Measurements from ENCODE around the gene FTO.

FTO gene

DNA sequence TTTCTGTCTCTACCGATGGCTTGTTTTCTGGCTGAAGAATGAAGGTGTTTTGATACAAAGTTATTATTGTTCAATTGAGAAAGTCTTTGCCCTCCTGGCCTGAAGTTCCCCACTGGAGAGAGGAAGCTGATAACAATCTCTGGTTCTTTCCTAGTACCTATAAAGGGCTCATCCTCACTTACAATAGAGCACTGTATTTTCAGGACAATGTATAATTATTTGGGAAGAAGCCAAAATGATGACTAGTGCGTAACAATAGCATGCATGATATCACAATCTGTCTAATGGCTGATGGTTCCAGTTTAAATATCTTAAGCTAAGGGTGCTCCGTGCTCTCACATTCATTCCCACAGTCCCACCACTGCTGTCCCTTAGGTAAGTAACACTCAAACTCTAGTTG, 351.9 kb downstream of the FTO start:
- no peak for DNase-seq (ENCODE audit: low spot score)

DNA sequence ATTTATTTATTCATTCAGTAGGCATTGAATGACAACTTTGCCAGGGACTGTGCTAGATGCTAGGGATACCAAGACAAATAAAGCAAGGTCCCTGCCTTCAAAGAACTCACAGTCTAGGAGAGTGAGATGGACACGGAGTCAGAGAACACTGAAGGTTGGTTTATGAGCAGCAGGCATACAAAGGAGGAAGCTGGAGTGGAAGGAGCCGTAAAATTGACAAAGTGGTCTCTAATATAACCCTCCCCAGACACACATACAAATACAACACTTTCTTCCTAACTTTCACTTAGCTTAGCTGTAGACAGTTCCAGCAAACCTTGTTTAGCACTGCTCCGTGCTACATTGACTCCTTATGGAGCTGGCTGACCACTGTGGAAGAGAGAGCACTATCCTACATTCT, 353.0 kb downstream of the FTO start:
- DNase-seq (ENCODE audit: low spot score): no peak

DNA sequence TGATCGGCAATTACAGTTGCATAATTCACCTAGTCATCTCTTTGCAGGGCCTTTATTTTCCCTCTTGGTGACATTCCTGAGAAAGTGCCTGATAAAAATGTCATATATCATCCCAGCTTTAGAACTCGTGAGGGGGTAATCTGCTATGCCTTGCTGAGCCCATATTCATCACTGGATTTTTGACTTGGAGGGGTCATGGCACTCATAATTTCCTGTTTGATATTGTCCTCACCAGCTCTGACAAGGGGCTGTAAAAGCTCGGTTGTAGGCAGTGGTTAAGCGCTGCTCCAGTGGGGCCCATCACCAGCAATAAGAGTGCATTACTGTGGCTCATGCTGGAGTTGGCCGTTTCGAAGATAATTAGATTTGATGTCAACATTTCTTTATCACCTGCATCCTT, 355.4 kb downstream of the FTO start:
- no peak for DNase-seq (ENCODE audit: low spot score)

DNA sequence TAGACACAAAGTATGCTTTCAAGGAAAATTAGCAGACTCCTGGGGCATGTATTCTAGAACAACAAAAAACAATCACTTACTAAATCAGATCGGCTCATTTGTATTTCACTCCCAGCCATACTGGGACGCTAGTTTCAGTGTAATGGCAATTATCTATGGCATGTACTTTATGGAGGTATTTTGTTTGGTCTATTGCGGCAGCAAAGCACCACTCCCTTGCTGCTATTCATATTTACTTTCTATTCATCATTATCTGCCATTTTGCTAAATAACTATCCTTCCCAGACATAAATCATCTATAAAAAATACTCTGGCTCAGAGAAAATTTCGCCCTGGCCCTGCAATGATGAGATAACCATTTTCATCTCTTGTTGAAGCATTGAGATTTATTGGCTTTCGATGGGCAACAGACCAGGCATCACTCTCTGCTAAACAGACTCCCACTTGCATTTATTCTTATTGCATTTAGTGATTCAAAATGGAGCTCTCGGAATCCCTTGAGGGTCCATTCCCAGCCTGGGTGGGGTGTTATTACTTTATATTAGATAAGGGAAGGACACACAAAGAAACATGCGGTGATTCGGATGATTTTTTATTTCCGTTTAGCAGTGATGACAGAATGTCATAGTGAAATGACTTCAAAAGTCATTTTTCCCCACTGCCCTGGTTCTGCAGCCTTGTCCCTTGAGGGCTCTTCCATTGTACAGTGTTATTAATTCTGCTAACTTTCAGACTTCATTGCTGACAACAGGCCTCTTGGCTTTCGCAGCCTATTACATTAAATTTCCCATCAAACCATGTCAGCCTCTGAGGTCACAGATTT, 356.9 kb downstream of the FTO start:
- DNase-seq (ENCODE audit: low spot score): no peak

DNA sequence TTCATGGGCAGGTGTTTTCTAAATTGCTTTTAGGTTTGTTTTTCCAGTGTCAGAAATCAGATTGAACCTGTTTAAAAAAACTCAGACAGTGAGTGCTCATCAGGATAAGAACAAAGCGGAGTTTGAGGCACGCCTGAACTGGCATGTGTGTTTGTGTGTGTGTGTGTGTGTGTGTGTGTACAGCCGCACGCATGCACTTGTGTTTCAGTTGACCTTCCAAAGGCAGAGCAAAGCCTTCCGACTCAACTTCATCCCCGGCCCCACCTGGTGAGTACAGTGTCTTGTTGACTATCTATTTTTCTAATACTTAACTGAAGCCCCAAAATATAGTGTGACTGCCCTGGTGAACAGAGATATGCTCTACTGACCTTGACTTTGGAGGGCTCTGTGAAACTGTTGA, 357.5 kb downstream of the FTO start:
- DNase-seq (ENCODE audit: low spot score): no peak

DNA sequence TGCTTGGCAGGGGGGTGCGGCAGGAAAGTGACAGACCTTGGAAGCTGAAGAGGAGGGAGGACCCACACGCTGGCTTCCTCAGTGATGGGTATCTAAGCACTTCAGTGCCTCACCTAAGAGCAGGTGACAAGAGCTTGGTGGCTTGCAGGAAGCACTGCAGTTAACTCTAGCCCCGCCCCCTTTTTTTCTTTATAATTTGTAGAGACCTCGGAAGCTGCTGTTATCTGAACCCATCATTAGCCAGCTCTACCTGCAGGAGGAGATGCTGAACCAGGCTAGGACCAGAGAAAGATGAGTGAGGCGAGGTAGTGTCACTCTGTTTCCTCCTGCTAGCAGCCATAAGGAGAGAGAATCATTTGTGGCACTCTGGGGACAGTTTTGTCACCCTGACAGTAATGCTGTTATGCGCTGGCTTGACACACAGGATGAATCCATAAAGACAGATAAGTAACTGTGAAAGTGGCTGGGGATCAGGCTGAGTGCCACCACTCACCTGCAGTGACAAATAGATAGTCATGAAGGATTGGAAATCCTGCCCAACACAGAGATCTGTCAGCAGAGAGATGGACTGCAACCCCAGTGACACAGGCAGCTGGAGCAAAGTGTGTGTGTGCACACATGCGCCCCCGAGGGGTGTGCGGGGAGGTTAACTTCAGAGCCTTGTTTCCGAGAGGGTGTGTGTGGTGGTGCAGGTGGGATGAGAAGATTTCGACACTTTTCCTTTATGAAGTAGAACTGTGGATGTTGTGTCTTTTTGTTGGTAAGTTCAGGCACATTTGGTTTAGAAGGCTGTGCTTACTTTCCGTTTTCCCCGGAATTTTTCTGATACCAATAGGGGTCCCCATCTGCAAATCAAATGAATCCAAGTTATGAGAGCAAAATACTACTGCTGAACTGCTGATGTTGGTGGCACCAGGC, 358.7 kb downstream of the FTO start:
- no peak for DNase-seq (ENCODE audit: low spot score)

DNA sequence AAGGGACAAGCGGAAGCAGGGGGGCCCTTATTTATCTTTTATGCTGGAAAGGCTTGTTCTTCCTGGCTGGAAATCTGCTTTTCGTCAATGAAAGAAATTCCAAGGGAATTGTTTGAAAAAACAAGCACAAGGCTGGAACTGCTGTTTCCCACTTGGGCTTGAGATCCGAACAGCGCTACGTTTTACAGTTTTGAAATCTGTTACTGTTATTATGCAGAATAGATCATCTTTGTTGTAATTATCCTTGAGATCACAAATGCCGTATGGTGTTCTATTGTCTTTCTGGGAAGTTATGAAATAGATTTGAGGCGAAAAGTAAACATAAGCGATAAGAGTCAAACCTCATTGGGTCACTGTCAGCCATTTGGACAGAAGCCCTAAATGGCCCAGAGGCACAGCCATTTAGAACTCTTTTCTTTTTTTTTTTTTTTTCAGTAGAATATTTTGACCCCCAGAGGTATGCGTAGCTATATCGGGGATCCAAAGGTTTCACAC, 359.4 kb downstream of the FTO start:
- no peak for DNase-seq (ENCODE audit: low spot score)

DNA sequence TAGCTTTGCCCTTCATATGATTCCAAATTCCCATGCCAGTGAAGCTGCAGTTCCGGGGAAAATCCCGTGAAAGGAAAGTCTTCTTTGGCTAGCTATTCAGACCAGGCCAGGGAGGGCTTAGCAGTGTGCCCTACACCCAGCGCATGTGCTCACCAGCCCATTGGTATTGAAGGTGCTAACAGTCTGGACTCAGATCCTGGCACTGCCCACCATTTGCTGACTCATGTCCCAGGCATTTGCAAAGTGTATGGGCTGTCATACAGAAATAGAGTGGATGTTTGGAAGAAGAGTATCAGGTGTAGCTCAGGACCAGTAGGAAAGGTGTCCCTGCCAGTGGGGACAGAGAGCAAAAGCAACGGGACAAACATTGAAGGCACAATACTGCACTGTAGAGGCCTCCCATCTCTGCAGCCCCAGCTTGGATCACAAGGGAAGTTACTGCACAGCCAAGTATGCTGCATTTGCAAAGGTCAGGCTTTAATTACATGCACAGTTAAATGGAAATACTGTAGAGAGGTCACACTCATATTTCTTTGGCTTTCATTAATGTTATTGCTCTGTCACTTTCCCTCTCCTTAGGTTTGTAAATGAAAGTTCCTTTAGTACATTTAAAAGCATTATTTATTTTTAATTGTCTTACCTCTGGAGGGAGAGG, 362.6 kb downstream of the FTO start:
- DNase-seq (ENCODE audit: low spot score): peak; percentile 11

DNA sequence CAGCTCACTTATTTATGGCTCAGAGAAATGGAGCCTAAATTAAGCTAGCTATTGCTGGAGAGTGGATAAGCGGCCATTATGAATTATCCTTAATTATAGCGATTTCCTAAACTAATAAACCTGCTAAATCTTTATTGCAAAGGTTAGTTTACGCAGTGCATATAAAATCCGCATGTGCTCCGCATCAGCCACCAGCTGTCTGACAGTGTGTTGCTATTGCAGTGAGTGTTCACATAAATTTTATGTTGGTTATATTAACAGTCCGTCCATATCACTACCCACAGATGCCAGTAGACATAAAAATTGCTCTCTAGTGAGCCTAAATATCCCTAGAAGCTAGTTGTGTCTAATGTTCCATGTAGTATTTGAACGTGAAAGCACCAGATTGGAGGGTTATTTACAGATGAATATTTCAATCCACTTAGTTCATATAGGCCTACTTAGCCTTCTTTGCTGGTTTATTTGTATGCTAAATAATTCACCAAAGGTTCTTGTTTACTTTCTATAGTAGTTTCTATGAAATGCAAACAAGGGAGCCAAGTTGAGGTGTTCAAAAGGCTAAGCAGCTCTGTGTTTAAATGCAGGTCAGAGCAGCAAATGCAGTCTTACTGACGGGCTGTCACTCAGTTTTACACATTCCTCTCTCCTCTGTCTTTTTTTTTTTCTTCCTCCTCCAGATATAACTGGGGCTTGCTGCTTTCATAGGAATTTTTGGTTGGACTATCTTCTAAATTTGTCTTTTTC, 363.5 kb downstream of the FTO start:
- no peak for DNase-seq (ENCODE audit: low spot score)

DNA sequence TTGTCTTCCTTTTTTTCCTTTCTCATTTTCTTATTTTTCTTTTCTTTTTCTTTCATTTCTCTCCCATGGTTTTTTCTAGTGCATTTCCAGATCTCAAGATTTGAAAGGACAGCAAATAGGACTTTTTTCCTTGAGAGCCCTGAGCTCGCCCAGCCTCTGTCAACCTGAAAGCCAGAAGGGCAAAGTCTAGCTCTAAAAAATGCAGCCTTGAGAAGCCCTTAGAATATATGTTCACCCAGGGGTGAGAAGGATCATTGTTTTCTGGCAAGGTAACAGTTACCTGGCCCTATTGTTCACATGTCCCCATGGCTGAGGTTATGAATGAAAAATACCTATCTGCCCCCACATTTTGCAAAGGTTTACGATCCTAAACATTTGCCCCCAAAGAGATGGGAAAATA, 364.3 kb downstream of the FTO start:
- DNase-seq (ENCODE audit: low spot score): no peak

DNA sequence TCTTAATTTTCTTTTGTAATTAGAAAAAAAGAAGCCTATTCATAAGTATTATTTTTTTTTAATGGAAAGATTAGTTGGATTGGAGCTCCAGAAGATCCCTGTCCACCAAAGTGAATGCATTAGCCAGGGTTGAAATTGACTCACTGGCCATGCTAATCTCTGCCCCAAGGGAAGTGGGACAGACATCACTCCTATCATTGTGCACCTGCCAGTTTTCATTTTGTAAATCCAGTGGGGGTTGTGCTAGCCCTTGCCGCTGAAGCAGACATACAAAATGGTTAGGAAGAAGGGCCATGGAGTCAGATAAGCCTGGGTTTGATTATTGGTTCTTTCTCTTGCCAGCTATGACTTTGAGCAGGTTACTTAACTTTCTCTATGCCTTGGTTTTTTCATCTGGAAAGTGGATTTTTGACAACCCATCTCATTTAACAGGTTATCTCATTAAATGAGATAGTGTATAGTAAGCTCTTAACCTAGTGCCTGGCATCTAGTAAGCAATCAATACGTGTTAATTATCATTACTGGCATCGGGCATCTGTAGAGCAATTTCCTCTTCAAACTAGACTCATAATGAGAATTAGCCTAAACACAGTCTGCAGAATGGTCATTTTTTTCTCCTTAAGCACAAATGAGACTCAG, 365.8 kb downstream of the FTO start:
- no peak for DNase-seq (ENCODE audit: low spot score)

DNA sequence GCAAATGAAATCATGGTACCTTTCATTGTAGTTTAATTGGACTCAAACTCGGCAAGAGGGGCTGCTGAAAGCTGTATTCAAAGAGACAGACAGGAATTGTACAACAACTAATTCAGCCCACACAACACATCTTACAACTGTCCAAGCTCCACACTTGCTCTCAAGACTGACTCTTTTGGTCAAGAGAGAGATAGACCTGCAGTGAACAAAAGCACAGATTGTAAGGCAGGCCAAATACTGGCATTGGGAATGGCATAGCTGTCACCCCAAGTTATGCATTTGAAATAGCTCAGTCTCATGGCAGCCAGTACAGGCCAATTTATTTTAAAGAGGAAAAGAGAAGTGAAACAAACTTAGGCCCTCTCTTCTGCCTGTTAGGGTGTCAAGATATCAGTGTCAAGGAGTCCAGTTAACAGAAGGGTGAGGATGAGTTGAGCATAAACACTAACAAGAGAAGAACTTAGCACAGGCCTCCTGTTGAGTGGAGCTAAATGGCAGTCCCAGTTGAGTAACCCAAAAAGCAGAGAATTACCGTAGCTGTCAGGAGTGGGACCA, 366.9 kb downstream of the FTO start:
- no peak for DNase-seq (ENCODE audit: low spot score)

DNA sequence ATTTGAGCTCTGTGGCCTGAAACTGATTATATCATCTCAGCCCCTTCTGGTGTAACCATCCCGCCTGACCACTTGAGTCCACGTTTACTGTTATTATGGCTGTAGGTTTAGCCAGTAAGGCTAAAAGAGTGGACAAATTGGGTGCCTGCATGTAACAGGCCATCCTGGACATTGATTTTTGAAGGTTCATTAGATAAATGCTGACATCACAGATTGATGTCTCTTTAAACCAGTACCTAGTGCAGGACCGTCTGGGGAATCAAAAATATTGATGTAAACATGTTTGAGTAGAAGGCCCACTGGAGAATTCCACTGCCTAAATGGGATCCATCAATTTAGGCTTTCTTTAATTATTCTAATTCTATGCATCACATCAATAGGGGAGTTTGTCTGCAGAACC, 367.6 kb downstream of the FTO start:
- no peak for DNase-seq (ENCODE audit: low spot score)

DNA sequence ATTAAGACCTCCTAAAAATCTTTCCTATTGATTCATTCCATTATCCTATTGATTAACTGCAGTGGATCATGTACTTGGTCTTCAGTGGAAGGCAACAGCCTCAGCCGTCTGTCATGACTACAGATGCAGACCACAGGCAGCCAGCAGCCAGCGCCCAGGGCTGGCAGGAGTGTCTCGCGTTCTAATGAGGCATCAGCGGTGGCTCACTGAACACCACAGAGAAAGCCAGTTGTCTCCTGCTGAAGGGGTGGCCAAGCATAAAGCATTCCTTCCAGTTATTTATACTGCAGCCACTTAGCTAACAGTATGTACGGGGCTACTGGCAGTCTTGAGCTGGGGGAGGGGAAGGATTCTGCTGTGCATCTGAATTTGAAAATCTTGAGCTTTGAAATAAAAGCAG, 368.3 kb downstream of the FTO start:
- DNase-seq (ENCODE audit: low spot score): no peak

DNA sequence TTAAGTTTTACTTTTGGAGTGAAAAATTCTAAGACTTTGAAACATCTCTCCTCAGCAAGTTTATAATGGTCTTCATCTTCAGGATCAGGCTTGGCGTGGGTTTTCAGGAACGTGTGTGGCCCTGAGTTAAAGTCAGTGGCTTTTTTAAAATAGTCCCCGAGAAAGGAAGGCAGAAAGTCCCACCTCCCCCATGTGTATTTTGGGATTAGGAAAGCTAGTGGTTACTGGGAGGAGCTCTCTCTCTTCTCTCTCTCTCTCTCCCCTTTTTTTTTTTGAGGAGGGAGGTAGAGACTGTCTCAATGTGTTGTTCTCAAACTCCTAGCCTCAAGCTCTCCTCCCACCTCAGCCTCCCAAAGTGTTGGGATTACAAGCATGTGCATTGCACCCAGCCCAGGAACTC, 369.4 kb downstream of the FTO start:
- no peak for DNase-seq (ENCODE audit: low spot score)

DNA sequence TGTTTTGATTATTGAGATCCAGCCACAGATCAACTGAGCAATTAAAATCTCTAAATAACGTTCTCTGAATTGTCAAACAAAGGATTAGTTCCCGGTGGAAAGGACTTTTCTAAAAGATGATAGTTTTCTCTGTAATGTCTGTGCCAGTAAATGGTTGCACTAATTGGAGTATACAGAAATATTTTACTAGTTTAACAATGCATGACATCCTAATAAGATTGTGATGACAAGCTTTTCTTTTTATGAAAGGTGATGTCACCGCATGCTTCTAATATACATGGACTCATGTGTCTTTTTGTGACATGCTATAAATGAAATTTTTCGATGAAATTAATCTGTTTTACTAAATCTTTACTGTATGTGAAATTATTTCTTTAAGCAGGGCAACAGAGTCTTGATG, 371.5 kb downstream of the FTO start:
- DNase-seq (ENCODE audit: low spot score): no peak

DNA sequence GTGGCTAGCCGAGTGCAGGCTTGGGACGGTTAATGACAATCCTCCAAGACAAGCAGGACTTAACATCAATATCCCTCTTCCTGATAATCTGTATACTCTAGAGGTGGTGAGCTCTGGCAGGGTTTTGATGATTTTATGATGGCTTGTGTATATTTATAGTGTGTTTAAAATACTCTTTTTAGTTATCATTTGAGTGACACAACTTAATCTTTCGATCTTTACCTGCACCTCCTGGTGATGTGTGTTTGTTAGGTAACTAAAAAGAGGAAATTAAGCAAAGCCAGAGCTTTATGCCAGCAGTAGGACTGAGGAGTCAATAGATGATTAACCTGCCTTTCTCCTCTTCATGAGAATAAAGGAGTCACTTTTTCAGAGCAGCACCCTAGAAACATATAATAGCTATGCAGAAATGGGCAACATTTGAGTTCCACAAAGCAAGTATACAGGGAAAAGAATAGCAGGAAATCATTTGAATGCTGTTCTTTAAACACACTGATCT, 372.1 kb downstream of the FTO start:
- DNase-seq (ENCODE audit: low spot score): no peak

DNA sequence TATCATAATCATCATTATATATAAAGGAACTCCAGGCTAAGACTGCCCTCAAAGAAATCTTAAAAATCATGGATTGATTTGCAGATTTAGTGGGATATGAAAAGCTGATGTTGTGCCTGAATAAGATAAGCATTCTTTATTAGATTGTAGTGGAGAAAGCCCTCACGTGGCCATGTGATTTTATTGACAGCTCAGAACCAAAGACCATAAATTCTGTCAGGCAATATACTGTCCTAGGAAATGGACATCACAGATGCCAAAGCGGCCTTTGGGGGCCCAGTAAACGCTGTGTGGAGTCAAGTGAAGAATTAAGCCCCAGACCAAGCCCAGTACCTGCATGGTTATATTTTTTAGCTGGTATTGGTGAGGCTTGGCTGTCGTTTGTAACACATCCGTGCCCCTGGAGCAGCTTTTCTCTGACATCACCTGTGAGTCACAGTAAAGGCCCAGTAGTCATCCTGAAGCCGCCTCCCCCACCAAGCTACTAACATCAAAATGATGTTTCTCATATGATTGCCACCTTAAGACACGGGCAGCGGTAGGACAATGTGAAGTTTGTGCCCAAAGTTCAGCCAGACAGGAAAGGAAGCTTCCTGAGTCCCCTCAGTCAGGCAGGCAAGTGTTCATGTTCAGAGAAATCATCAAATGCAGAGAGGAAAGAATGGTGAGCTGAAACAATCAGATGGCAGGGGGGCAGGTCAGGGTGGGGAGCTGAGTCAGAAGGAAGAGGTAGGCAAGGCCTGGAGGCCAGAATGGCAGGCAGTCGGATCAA, 373.3 kb downstream of the FTO start:
- peak; percentile 20 for DNase-seq (ENCODE audit: low spot score)

DNA sequence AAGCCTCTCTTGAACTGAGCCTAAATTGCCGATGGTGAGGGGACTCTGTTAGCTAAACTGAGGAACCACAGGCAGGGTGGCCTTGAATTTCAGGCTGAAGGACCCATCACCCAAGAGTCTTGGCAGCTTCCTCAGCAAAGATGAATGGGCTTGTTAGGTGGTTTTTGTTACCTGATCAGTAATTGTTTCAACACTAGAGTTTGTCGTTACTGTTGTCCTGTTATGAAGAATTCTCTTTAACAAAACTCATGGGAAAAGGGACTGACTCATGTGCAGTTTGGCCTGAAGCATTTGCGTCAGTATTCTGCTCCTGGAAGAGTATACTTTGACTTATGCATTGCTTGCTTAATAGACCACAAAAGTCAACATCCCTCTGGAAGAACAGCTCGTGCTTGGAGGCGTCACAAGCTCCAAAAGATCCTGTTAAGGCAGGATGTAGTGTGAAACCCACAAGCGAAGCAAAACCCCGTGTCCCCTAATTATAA, 376.6 kb downstream of the FTO start:
- DNase-seq (ENCODE audit: low spot score): no peak

DNA sequence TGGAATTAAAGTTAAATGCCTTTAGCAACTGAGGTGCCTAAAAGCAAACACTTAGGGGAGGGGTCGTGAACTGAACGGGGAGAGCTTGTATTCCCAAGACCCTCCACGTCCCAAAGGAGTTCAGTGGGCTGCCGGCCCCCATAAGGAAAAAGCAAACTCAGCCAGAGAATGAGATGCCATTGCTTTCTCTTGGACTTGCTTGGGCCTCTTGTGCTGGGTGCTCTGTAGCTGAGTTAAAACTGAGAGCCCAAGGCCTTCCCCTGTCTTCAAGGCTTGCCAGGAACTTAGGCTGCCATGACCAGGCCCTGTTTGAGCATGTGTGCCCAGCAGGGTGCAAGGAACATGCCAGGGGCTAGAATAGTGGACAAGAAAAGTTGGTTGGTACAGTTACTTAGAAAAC, 382.8 kb downstream of the FTO start:
- no peak for DNase-seq (ENCODE audit: low spot score)

Data from GM03348 (cell line).